ENCODE results near the gene SEMA3G.

The SEMA3G gene

DNA sequence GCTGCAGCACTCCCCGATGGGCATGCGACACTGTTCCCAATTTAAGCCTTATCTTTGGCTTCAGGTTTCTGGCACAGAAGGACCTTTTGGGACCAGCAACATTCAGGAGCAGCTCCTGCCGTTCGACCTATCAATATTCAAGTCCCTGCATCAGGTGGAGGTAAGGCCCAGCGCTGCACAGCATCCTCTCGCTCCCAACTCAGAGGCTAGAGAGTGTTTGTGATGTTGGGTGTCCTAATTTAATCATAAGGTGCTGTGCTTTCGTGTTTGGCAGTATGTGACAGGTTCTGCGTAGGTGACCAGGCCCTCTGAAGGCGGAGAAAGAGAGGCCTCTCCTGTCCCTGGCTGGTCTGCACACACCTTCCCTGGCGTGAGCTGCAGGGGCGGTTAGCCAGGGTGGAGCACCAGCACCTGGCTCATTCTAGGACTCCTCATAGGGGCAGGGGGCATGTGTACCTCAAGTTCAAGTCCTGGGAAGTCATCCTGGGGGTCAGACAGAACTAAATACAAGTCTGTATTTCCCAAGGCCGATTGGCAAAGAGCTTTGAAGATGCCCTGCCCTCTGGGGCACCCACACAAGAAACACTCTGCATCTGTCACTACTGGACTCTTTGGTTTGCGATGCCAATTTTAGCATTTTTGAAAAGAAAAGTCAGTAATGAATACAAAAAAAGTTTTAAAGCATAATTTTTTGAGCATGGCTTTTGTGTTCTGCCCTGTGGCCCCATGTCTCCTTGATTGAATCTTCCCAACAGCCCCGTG, 27.5 kb upstream of the SEMA3G start:
- DNase-seq (ENCODE audit: low read depth in 1 of 2, low spot score in 1 of 2), result no peak
- in situ Hi-C loops (cut with HindIII; ENCODE audit: low pct_unique_long_range_greater_than_20kb, low sequenced_read_pairs), result no loop called here
- TF ChIP-seq JUND (IDR thresholded peaks at IDR 0.05; ENCODE audit: low read depth), result no peak

- DNase-seq (ENCODE audit: low read depth in 1 of 2, low spot score in 1 of 2), result peak; percentile 41 to 83
- in situ Hi-C loops (cut with HindIII; ENCODE audit: low pct_unique_long_range_greater_than_20kb, low sequenced_read_pairs), result no loop called here
- TF ChIP-seq JUND (IDR thresholded peaks at IDR 0.05; ENCODE audit: low read depth), result no peak
Observed at GRCh38 chr3:52471371-52472238, 26.7 kb upstream of the SEMA3G start.

DNA sequence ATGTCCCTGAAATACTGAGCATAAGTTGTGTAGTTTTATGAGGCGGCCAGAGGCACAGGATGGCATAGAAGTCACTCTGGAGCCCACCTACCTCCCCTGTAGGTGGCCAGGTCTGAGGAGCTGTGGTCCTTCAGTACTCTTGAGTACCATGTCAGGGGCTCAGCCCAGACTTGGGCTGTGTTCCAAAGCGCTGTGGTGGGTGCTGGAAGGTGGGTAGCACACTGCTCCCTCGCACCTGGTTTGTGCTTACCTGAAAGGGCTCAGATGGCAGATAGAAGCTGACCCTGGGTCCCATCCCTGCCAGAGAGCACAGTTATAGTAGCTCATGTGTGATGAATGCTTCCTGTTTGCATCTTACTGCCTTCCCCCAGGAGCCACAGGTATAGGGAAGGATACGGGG, 26.0 kb upstream of the SEMA3G start:
- in situ Hi-C loops (cut with HindIII; ENCODE audit: low pct_unique_long_range_greater_than_20kb, low sequenced_read_pairs), result no loop called here
- DNase-seq (ENCODE audit: low read depth in 1 of 2, low spot score in 1 of 2), result no peak
- TF ChIP-seq JUND (IDR thresholded peaks at IDR 0.05; ENCODE audit: low read depth), result no peak

- DNase-seq (ENCODE audit: low read depth in 1 of 2, low spot score in 1 of 2), result no peak
- in situ Hi-C loops (cut with HindIII; ENCODE audit: low pct_unique_long_range_greater_than_20kb, low sequenced_read_pairs), result no loop called here
- no peak for TF ChIP-seq JUND (IDR thresholded peaks at IDR 0.05; ENCODE audit: low read depth)
Observed at GRCh38 chr3:52469001-52469400, 24.1 kb upstream of the SEMA3G start.

GRCh38 chr3:52468336-52468735, 23.4 kb upstream of the SEMA3G start:
- no peak for DNase-seq (ENCODE audit: low read depth in 1 of 2, low spot score in 1 of 2)
- no peak for TF ChIP-seq JUND (IDR thresholded peaks at IDR 0.05; ENCODE audit: low read depth)
- in situ Hi-C loops (cut with HindIII; ENCODE audit: low pct_unique_long_range_greater_than_20kb, low sequenced_read_pairs), result no loop called here

DNA sequence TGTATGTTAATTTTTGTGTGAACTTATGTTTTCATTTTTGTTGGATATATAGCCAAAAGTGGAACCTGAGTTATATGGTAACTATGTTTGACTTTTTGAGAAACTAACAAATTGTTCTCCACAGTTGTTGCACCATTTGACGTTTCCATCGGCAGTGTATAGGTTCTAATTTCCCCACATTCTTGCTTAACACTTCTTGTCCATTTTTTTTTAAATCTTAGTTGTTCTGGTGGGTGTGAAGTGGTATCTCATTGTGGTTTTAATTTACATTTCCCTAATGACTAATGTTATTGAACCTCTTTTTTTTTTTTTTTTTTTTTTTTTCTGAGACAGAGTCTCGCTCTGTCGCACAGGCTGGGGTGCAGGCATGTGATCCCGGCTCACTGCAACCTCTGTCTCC, 18.5 kb upstream of the SEMA3G start:
- in situ Hi-C loops (cut with HindIII; ENCODE audit: low pct_unique_long_range_greater_than_20kb, low sequenced_read_pairs), result no loop called here
- no peak for TF ChIP-seq JUND (IDR thresholded peaks at IDR 0.05; ENCODE audit: low read depth)
- DNase-seq (ENCODE audit: low read depth in 1 of 2, low spot score in 1 of 2), result no peak

GRCh38 chr3:52461874-52462273, 17.0 kb upstream of the SEMA3G start:
- TF ChIP-seq JUND (IDR thresholded peaks at IDR 0.05; ENCODE audit: low read depth), result no peak
- in situ Hi-C loops (cut with HindIII; ENCODE audit: low pct_unique_long_range_greater_than_20kb, low sequenced_read_pairs), result no loop called here
- DNase-seq (ENCODE audit: low read depth in 1 of 2, low spot score in 1 of 2), result no peak

DNA sequence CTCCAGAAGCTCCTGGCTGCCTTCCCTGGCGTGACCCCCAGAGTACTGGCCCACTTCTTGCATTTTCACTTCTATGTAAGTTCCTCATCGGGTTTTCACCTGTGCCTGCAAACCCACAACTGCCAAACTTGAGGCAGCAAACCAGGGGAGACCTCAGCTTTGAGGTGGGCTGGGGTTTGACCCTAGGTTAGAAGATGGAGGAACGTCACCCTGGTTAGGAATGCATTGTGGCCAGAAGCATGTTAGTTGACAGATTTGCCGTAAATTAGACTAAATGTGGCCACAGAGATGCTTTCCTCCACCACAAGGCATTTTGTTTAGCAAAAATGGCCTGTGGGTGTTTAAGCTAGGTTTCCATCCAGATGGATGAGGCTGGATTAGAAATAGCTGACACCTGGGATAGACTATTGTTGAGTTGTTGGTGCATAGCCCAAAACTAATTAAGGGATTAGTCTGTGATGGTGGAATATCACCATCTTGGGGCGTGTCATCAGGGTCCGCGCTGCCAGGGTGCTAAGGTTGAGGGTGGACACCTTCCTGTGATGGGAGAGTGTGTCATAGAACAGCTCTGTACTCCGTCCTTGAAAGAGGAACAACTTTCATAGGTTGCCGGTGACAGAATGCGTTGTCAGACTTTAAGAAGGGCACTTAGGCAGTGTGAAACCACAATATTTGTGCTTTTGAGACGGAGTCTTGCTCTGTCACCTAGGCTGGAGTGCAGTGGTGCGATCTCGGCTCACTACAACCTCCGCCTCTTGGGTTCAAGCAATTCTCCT, 14.1 kb upstream of the SEMA3G start:
- no peak for TF ChIP-seq JUND (IDR thresholded peaks at IDR 0.05; ENCODE audit: low read depth)
- in situ Hi-C loops (cut with HindIII; ENCODE audit: low pct_unique_long_range_greater_than_20kb, low sequenced_read_pairs), result no loop called here
- DNase-seq (ENCODE audit: low read depth in 1 of 2, low spot score in 1 of 2), result no peak

- TF ChIP-seq JUND (IDR thresholded peaks at IDR 0.05; ENCODE audit: low read depth), result no peak
- no peak for DNase-seq (ENCODE audit: low read depth in 1 of 2, low spot score in 1 of 2)
- in situ Hi-C loops (cut with HindIII; ENCODE audit: low pct_unique_long_range_greater_than_20kb, low sequenced_read_pairs), result no loop called here
Observed at GRCh38 chr3:52458031-52458760, 13.3 kb upstream of the SEMA3G start.

GRCh38 chr3:52456800-52457183, 11.9 kb upstream of the SEMA3G start:
- no peak for DNase-seq (ENCODE audit: low read depth in 1 of 2, low spot score in 1 of 2)
- no peak for TF ChIP-seq JUND (IDR thresholded peaks at IDR 0.05; ENCODE audit: low read depth)
- in situ Hi-C loops (cut with HindIII; ENCODE audit: low pct_unique_long_range_greater_than_20kb, low sequenced_read_pairs), result no loop called here

DNA sequence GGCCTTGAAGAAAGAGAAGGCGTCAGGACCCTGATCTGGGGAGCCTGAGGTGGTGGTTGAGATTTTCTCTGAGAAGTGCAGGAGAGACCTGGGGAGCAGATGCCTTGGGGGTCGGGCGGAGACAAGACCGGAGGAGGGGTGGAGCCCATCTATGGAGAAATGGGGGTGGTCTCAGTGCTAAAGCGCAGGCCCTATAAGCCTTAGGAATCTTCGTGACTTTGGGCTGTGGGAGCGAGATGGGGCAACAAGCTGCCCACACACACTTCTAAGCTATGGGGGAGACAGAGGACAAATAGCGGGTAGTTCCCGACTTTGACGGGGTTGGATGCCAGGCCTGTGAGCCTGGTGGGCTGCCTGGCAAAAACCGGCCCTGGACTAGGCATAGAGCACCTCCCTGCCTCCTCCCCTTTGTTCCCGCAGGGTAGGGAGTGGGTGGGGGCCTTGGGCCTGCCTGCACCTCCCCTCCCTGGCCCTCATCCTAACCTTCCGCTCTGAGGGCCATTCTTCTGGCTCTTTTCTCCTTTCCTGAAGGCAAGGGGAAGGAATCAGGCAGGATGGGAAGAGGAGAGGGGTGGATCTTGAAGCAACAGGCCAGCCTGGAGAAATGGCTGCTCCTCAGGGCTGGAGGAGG, 11.4 kb upstream of the SEMA3G start:
- no peak for TF ChIP-seq JUND (IDR thresholded peaks at IDR 0.05; ENCODE audit: low read depth)
- in situ Hi-C loops (cut with HindIII; ENCODE audit: low pct_unique_long_range_greater_than_20kb, low sequenced_read_pairs), result no loop called here
- DNase-seq (ENCODE audit: low read depth in 1 of 2, low spot score in 1 of 2), result no peak

All from T47D (cell line).